KMS-11 (cell line): ENCODE results near the gene FKBP2.

Experiments
- H2AFZ ChIP-seq: fragments of 200-600 bp; sonication (generic); 2 replicates; pipeline ENCODE4 v1.6.1; 2016; ENCODE audit warnings: antibody characterized with exemption, mixed run types, low read depth
- H3K27ac ChIP-seq: fragments of 200-600 bp; sonication (generic); 2 replicates; pipeline ENCODE4 v1.6.1; 2016; ENCODE audit warnings: mild to moderate bottlenecking, mixed run types
- H3K27me3 ChIP-seq: fragments of 200-600 bp; sonication (generic); 2 replicates; pipeline ENCODE4 v1.6.1; 2017; ENCODE audit warnings: mild to moderate bottlenecking, low read depth, mixed run types, moderate library complexity; ENCODE audit not compliant: insufficient read depth
- H3K36me3 ChIP-seq: fragments of 200-600 bp; sonication (generic); 2 replicates; pipeline ENCODE4 v1.6.1; 2017; ENCODE audit warnings: mild to moderate bottlenecking, mixed run types; ENCODE audit not compliant: insufficient read depth
- H3K4me1 ChIP-seq: fragments of 200-600 bp; sonication (generic); 2 replicates; pipeline ENCODE4 v1.6.1; 2016; ENCODE audit warnings: mild to moderate bottlenecking, low read depth, mixed run types; ENCODE audit not compliant: poor library complexity, severe bottlenecking
- H3K4me2 ChIP-seq: fragments of 200-600 bp; sonication (generic); 2 replicates; pipeline ENCODE4 v1.7.0; 2016; ENCODE audit warnings: mild to moderate bottlenecking, mixed run types
- H3K4me3 ChIP-seq: fragments of 200-600 bp; sonication (generic); IDR thresholded peaks from 2 replicates; pipeline ENCODE4 v1.6.1; 2017; ENCODE audit warnings: low read depth, low read length, mixed read lengths; ENCODE audit not compliant: insufficient read depth
- H3K79me2 ChIP-seq: fragments of 200-600 bp; sonication (generic); 2 replicates; pipeline ENCODE4 v1.6.1; 2016; ENCODE audit warnings: low read depth, mixed run types; ENCODE audit not compliant: insufficient read depth
- H3K9ac ChIP-seq: fragments of 200-600 bp; sonication (generic); 2 replicates; pipeline ENCODE4 v1.6.1; 2016; ENCODE audit warnings: mild to moderate bottlenecking, mixed run types
- H4K20me1 ChIP-seq: fragments of 200-600 bp; sonication (generic); 2 replicates; pipeline ENCODE4 v1.6.1; 2016; ENCODE audit warnings: mild to moderate bottlenecking, mixed run types; ENCODE audit not compliant: insufficient read depth
- CTCF ChIP-seq: fragments of 200-600 bp; sonication (generic); conservative IDR thresholded peaks from 2 replicates; pipeline ENCODE4 v1.6.1; 2017; ENCODE audit warnings: low read depth, mild to moderate bottlenecking, antibody characterized with exemption, low read length, moderate library complexity, mixed read lengths

FKBP2 gene

GRCh38 chr11:64237484-64237951 is 3.4 kb upstream of the FKBP2 start:
- no peak overlapping the region for H2AFZ ChIP-seq
- no peak overlapping the region for H3K27ac ChIP-seq
- peaks cover 8% of the 10 kb centered on the region; the same call in 1 of the 2 replicates for H3K79me2 ChIP-seq
- peaks cover 24% of the 10 kb centered on the region for H3K4me1 ChIP-seq
- H3K4me2 ChIP-seq: no peak overlapping the region
- H3K27me3 ChIP-seq: no peaks in the 10 kb centered on the region
- TF ChIP-seq CTCF: no peak
- no peaks in the 10 kb centered on the region for H3K36me3 ChIP-seq
- H3K9ac ChIP-seq: no peak overlapping the region
- H3K4me3 ChIP-seq: no peak overlapping the region
- H4K20me1 ChIP-seq: no peaks in the 10 kb centered on the region

- Histone ChIP-seq H4K20me1 (no peaks in the 10 kb centered on the region), H3K9ac (no peak overlapping the region), H2AFZ (no peak overlapping the region), H3K4me2 (no peak overlapping the region), H3K79me2 (peaks cover 10% of the 10 kb centered on the region; the same call in 1 of the 2 replicates), H3K4me1 (peaks cover 30% of the 10 kb centered on the region), H3K27ac (no peak overlapping the region), H3K27me3 (no peaks in the 10 kb centered on the region), H3K36me3 (no peaks in the 10 kb centered on the region), H3K4me3 (no peak overlapping the region)
- no peak for TF ChIP-seq CTCF
Observed at GRCh38 chr11:64238076-64238475, 2.8 kb upstream of the FKBP2 start.

GRCh38 chr11:64238999-64239398 is 1.9 kb upstream of the FKBP2 start:
- H3K4me2 ChIP-seq: no peak overlapping the region
- no peak overlapping the region for H3K27ac ChIP-seq
- H3K79me2 ChIP-seq: peaks cover 14% of the 10 kb centered on the region; the same call in 1 of the 2 replicates
- H2AFZ ChIP-seq: no peak overlapping the region
- no peak for TF ChIP-seq CTCF
- no peak overlapping the region for H3K9ac ChIP-seq
- H3K27me3 ChIP-seq: no peaks in the 10 kb centered on the region
- H3K4me3 ChIP-seq: no peak overlapping the region
- H3K4me1 ChIP-seq: peaks cover 31% of the 10 kb centered on the region
- H3K36me3 ChIP-seq: peaks cover 4% of the 10 kb centered on the region; the same call in 1 of the 2 replicates
- H4K20me1 ChIP-seq: no peaks in the 10 kb centered on the region

GRCh38 chr11:64239662-64240434 is 1.0 kb upstream of the FKBP2 start:
- Histone ChIP-seq H3K79me2 (peaks cover 17% of the 10 kb centered on the region; the same call in 1 of the 2 replicates), H3K4me3 (no peak overlapping the region), H3K9ac (peak overlapping the region; percentile 66; the same call in 1 of the 2 replicates), H3K27ac (peak overlapping the region; percentile 78), H3K4me2 (peak overlapping the region; percentile 63), H2AFZ (no peak overlapping the region), H3K36me3 (peaks cover 4% of the 10 kb centered on the region; the same call in 1 of the 2 replicates), H3K4me1 (peaks cover 39% of the 10 kb centered on the region), H3K27me3 (no peaks in the 10 kb centered on the region), H4K20me1 (no peaks in the 10 kb centered on the region)
- TF ChIP-seq CTCF: no peak
